Loucy (cell line): ENCODE data around the gene B4GALNT1.
"Not testable (repeated sequence)": the region's sequence is repeated elsewhere in the genome, so short reads cannot be mapped to it uniquely, and the experiment has no call there.

Experiments
- H2AFZ ChIP-seq: fragments of 200-600 bp; sonication (generic); 2 replicates; pipeline ENCODE4 v1.6.0; 2016; ENCODE audit warnings: antibody characterized with exemption, mild to moderate bottlenecking, low read length, moderate library complexity
- H3F3A ChIP-seq: fragments of 200-600 bp; 2 replicates; pipeline ENCODE4 v1.6.0; 2016; ENCODE audit warnings: antibody characterized with exemption, low read depth, mild to moderate bottlenecking
- H3K27me3 ChIP-seq: fragments of 200-600 bp; sonication (generic); 2 replicates; pipeline ENCODE4 v1.6.1; 2014; ENCODE audit warnings: low read length, mild to moderate bottlenecking; ENCODE audit not compliant: insufficient read depth, poor library complexity, severe bottlenecking
- H3K36me3 ChIP-seq: fragments of 200-600 bp; sonication (generic); 2 replicates; pipeline ENCODE4 v1.6.1; 2016; ENCODE audit warnings: low read length; ENCODE audit not compliant: insufficient read depth
- H3K4me1 ChIP-seq: fragments of 200-600 bp; sonication (generic); 2 replicates; pipeline ENCODE4 v1.5.1; 2014; ENCODE audit warnings: low read length, mild to moderate bottlenecking; ENCODE audit not compliant: insufficient read depth, poor library complexity, severe bottlenecking
- H3K4me2 ChIP-seq: fragments of 200-600 bp; sonication (generic); 2 replicates; pipeline ENCODE4 v1.6.0; 2014; ENCODE audit warnings: antibody characterized with exemption, low read length, low read depth, mild to moderate bottlenecking; ENCODE audit not compliant: poor library complexity, severe bottlenecking
- H3K4me3 ChIP-seq: fragments of 200-600 bp; sonication (generic); 2 replicates; pipeline ENCODE4 v1.5.1; 2014; ENCODE audit warnings: low read length, mild to moderate bottlenecking, mixed read lengths; ENCODE audit not compliant: poor library complexity, severe bottlenecking
- H3K79me2 ChIP-seq: fragments of 200-600 bp; sonication (generic); 2 replicates; pipeline ENCODE4 v1.6.1; 2014; ENCODE audit warnings: low read length; ENCODE audit not compliant: insufficient read depth
- H3K9ac ChIP-seq: fragments of 200-600 bp; sonication (generic); 2 replicates; pipeline ENCODE4 v1.6.0; 2014; ENCODE audit warnings: mild to moderate bottlenecking, low read depth, low read length, moderate library complexity; ENCODE audit not compliant: poor library complexity, severe bottlenecking
- H3K9me2 ChIP-seq: fragments of 200-600 bp; sonication (generic); replicated peaks from 2 replicates; pipeline ENCODE4 v1.6.1; 2016; ENCODE audit warnings: low read depth, low read length, mixed read lengths
- H3K9me3 ChIP-seq: fragments of 200-600 bp; sonication (generic); 2 replicates; pipeline ENCODE4 v1.6.1; 2014; ENCODE audit warnings: mild to moderate bottlenecking, antibody characterized with exemption, low read length, low read depth; ENCODE audit not compliant: insufficient read depth
- H4K20me1 ChIP-seq: fragments of 200-600 bp; sonication (generic); 2 replicates; pipeline ENCODE4 v1.6.0; 2014; ENCODE audit warnings: antibody characterized with exemption, low read length, mild to moderate bottlenecking; ENCODE audit not compliant: insufficient read depth, poor library complexity, severe bottlenecking
- EZH2phosphoT487 ChIP-seq: fragments of 200-600 bp; IDR thresholded peaks from 2 replicates; pipeline ENCODE4 v1.6.1; 2018; ENCODE audit warnings: antibody characterized with exemption, mild to moderate bottlenecking, moderate library complexity, borderline replicate concordance
- TF ChIP-seq, protein P1 (sequence below): fragments of 200-600 bp; sonication (generic); conservative IDR thresholded peaks from 2 replicates; pipeline ENCODE4 v1.5.1; 2014; ENCODE audit warnings: mild to moderate bottlenecking, antibody characterized with exemption, low read length

B4GALNT1 gene

GRCh38 chr12:57632958-57633840 is at the start of gene B4GALNT1:
B4GALNT1 (minus strand) TSS chr12:57633201; CDS start chr12:57632132, 1,069 bp downstream.
- Histone ChIP-seq H3K4me1 (peaks cover 5% of the 10 kb centered on the region), H2AFZ (peak within 1 kb of the TSS; percentile 98), H3K9me2 (no peaks in the 10 kb centered on the region), H3K36me3 (no peaks in the 10 kb centered on the region), H3K79me2 (no peaks in the 10 kb centered on the region), H3K27me3 (no peaks in the 10 kb centered on the region), H4K20me1 (no peaks in the 10 kb centered on the region), H3K4me2 (peak within 1 kb of the TSS; percentile 90), H3K4me3 (peak within 1 kb of the TSS; percentile 67), H3K9ac (peak within 1 kb of the TSS; percentile 59), H3F3A (no peaks in the 10 kb centered on the region), H3K9me3 (no peaks in the 10 kb centered on the region)
- no peak for TF ChIP-seq EZH2phosphoT487
- TF ChIP-seq, protein P1, sequence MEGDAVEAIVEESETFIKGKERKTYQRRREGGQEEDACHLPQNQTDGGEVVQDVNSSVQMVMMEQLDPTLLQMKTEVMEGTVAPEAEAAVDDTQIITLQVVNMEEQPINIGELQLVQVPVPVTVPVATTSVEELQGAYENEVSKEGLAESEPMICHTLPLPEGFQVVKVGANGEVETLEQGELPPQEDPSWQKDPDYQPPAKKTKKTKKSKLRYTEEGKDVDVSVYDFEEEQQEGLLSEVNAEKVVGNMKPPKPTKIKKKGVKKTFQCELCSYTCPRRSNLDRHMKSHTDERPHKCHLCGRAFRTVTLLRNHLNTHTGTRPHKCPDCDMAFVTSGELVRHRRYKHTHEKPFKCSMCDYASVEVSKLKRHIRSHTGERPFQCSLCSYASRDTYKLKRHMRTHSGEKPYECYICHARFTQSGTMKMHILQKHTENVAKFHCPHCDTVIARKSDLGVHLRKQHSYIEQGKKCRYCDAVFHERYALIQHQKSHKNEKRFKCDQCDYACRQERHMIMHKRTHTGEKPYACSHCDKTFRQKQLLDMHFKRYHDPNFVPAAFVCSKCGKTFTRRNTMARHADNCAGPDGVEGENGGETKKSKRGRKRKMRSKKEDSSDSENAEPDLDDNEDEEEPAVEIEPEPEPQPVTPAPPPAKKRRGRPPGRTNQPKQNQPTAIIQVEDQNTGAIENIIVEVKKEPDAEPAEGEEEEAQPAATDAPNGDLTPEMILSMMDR = peak; percentile 77

DNA sequence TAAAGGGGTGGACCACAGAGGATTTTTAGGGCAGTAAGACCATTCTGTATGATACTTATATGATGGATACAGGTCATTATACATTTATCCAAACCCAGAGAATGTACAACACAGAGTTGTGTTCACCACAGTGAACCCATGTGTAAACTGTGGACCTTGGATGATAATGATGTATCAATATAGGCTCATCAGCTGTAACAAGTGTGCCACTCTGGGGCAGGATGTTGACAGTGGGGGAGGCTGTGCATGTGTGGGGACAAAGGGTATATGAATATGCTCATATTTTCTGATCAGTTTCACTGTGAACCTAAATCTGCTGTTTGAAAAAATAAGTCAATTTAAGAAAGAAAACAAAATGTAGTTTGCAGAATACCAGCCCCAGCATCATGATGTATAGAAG is 46.7 kb upstream of the B4GALNT1 start:
- Histone ChIP-seq H3K4me2 (no peak overlapping the region), H3F3A (no peaks in the 10 kb centered on the region), H3K4me3 (no peak overlapping the region), H3K27me3 (no peaks in the 10 kb centered on the region), H3K36me3 (no peaks in the 10 kb centered on the region), H3K9ac (no peak overlapping the region), H3K79me2 (no peaks in the 10 kb centered on the region), H3K9me3 (no peaks in the 10 kb centered on the region; the same call in 1 of the 2 replicates), H2AFZ (no peak overlapping the region), H4K20me1 (no peaks in the 10 kb centered on the region), H3K9me2 (no peaks in the 10 kb centered on the region), H3K4me1 (no peaks in the 10 kb centered on the region)
- TF ChIP-seq EZH2phosphoT487 = no peak
- TF ChIP-seq, protein P1 = no peak

GRCh38 chr12:57677947-57678346 is 44.9 kb upstream of the B4GALNT1 start:
- H3K79me2 ChIP-seq, H3K9ac ChIP-seq, H3F3A ChIP-seq, H3K9me2 ChIP-seq, H3K4me3 ChIP-seq, H3K9me3 ChIP-seq, H3K27me3 ChIP-seq, H2AFZ ChIP-seq, H4K20me1 ChIP-seq, H3K4me2 ChIP-seq, H3K4me1 ChIP-seq, H3K36me3 ChIP-seq: not testable (repeated sequence)
